AG04449 (cell line): ENCODE data around the gene MRRF.

ENCODE experiments used
- CTCF ChIA-PET: fragments of 350-600 bp; formaldehyde crosslinking; extraction: SDS; loops from one replicate; lab custom pipeline; 2021; ENCODE audit warnings: antibody characterized with exemption; lab: Yijun Ruan, JAX
- POLR2A ChIA-PET: fragments of 400-600, 350-600 bp; formaldehyde crosslinking; extraction: SDS; loops from one replicate; lab custom pipeline; 2020; ENCODE audit warnings: antibody characterized with exemption, inconsistent platforms; lab: Yijun Ruan, JAX
- DNase-seq: peaks from one replicate; pipeline ENCODE4 v3.0.0-alpha.2; 2010; ENCODE audit warnings: low read depth, low spot score
- H3K4me3 ChIP-seq: 2 replicates; pipeline ENCODE4 v1.5.1; 2011; ENCODE audit warnings: low read depth, mild to moderate bottlenecking, control low read depth, low read length
- TF ChIP-seq, protein P1 (sequence below): IDR thresholded peaks from one replicate; pipeline ENCODE4 v1.5.1; 2011; ENCODE audit warnings: mild to moderate bottlenecking, moderate library complexity, low read length, control low read depth, inconsistent platforms; ENCODE audit not compliant: insufficient read depth; ENCODE audit errors: missing control alignments

MRRF gene

DNA sequence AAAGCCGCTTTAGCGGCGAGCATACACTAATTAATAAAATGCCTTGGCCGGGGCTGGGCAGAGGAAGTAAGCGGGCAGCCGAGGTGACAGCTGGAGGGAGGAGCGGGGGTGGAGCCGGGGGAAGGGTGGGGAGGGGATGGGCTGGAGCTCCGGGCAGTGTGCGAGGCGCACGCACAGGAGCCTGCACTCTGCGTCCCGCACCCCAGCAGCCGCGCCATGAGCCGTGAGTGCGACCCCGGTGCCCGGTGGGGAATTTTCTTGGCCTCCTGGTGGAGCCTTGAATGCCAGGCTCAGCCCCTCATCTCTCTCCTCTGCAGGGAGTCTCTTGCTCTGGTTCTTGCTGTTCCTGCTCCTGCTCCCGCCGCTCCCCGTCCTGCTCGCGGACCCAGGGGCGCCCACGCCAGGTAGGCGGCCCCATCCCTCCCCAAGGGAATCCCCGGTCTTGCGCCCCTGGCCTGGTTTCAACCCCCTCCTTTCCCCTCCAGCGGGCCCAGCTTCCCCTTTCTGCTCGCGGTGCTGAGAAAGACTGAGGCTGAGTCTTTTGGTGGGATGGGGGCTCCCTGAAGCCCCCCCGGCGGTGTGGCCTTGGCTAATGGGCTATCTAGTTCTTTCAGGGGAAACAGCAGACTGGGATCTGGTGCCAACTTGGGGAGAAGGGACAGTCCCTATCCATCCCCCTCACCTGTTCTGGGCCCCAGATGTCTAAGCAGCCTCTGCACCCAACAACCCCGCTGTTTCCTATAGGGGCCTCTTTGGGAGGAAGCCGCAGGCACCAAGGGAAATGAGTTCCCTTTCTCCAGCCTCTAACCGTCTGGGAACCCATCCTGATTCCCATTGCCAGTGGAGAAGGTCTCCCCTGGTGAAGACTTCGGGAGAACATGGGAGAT, 106.4 kb downstream of the MRRF start, which contains the start of gene PTGS1:
PTGS1 (plus strand) TSS at position 156 of the 887 bp plus-strand sequence; CDS start at position 217, 61 bp downstream.
- ChIA-PET POLR2A (no interaction called here), CTCF (interaction anchor here (1.0 to 1.1 kb wide), 2 partner anchors 10 to 248 kb away, joined by 3 to 4 read pairs; no protein-coding TSS in a partner anchor)
- TF ChIP-seq, protein P1, sequence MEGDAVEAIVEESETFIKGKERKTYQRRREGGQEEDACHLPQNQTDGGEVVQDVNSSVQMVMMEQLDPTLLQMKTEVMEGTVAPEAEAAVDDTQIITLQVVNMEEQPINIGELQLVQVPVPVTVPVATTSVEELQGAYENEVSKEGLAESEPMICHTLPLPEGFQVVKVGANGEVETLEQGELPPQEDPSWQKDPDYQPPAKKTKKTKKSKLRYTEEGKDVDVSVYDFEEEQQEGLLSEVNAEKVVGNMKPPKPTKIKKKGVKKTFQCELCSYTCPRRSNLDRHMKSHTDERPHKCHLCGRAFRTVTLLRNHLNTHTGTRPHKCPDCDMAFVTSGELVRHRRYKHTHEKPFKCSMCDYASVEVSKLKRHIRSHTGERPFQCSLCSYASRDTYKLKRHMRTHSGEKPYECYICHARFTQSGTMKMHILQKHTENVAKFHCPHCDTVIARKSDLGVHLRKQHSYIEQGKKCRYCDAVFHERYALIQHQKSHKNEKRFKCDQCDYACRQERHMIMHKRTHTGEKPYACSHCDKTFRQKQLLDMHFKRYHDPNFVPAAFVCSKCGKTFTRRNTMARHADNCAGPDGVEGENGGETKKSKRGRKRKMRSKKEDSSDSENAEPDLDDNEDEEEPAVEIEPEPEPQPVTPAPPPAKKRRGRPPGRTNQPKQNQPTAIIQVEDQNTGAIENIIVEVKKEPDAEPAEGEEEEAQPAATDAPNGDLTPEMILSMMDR, result no peak
- no peak for DNase-seq
- peak within 1 kb of the TSS; percentile 43 for H3K4me3 ChIP-seq

DNA sequence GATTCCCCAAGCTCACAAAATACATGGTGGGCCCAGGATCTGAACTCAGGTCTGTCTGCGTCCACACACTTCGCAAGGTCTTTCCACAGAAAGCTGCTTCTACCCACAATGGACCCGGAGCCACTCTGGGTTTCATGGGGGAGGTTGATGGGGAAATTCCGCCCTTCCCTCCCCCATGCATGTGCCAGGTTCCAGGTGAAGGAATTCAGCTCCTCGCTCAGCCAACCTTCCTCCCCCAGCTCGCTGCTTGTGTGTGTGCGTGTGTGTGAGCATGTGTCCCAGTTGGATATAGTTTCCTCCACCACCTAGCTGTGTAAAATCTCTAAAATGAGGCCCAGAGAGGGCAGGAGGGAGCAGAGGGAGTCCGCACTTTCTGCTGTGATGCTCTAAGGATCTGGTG, 107.2 kb downstream of the MRRF start:
- ChIA-PET POLR2A (no interaction called here), CTCF (interaction anchor here (1.1 kb wide), 1 partner anchor 249 kb away, joined by 3 read pairs; no protein-coding TSS in a partner anchor)
- no peak overlapping the region for H3K4me3 ChIP-seq
- TF ChIP-seq, protein P1, result no peak
- DNase-seq, result no peak

DNA sequence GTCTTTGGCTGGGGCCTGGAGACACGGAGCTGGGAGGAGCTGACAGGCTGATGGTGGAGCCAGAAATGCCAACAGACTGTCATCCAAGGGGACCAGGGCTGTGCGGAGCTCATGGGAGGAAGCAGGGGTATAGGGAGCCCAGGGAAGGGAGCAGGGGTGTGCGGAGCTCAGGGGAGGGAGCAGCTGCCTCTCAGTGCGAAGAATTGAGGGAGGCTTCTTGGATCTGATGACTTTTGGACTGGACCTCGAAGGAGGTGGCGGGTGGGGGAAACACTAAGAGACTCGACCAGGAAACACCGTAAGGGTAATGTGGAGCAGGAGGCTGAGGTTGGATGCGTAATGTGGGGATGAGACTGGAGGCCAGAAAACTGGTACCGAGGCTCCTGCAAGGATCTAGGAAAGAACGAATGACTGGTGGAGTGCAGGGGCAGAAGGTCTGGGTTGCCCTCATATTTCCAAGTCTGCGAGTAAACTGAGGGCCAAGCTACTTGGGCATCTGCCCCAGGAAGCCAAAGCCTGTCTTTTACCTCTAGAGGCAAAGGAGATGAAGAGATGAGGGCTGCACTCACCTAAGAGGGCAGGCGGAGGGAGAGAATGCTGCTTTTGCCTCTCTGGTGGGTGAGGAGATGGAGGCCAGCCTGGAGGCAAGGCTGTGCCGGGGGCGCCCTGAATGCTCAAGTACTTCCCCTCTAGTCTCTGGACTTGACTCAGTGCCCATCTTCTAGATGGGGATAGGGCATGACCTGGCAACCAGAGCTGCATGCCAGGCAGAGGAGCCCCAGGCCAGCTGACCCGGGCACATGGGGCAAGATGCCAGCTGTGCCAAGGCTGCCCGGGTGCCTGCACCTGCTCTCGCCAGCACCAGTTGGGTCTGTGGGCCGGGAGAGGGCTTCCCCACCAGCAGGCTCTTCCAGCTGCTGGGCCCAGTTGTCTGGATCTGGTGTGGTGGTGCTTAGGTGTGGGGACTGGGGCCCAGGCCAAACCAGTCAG, 108.5 kb downstream of the MRRF start:
- DNase-seq, result no peak
- H3K4me3 ChIP-seq, result no peak overlapping the region
- TF ChIP-seq, protein P1, result no peak
- POLR2A ChIA-PET, result no interaction called here
- CTCF ChIA-PET, result interaction anchor here (1.0 to 3.8 kb wide), 2 partner anchors 249 to 251 kb away, joined by 3 to 19 read pairs; no protein-coding TSS in a partner anchor

DNA sequence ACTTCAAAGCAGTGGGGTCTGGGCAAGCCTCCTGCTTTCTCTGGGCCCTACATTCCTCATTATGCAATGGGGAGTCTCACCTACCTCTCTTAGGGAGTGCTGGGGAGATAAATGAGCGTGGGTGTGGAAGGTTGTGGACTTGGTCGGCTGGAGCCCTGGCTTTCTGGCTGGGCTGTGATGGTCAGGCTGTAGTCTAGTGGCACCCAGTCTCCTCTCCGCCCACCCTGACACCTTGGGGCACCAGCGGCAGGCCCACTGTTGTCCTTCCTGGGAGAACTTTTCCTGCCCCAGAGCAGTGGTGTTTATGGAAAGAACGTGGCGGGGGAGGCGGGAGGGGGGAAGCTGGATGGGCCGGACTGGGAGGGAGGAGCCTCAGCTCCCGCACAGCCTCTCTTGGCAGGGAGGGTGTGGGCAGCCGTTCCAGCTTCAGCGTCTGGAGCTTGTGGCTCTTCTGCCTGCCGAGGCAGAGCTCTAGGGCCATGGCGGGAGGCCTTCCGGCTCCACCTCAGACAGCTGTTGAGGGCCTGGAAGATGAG, 110.3 kb downstream of the MRRF start:
- CTCF ChIA-PET, result interaction anchor here (0.8 to 3.8 kb wide), 5 partner anchors 12 to 279 kb away, joined by 3 to 19 read pairs (median 6); no protein-coding TSS in a partner anchor
- no peak overlapping the region for H3K4me3 ChIP-seq
- POLR2A ChIA-PET, result no interaction called here
- TF ChIP-seq, protein P1, result no peak
- DNase-seq, result no peak

- no peak for DNase-seq
- H3K4me3 ChIP-seq, result no peak overlapping the region
- ChIA-PET CTCF (interaction anchor here (0.5 to 3.8 kb wide), 7 partner anchors 11 to 428 kb away, joined by 3 to 19 read pairs (median 5); no protein-coding TSS in a partner anchor), POLR2A (no interaction called here)
- TF ChIP-seq, protein P1, result no peak
Measured at GRCh38 chr9:122376796-122377195, 112.1 kb downstream of the MRRF start.
